Transverse colon (tissue), 4 donors: ENCODE measurements around the gene MOB3B.

Source experiments
- POLR2A ChIP-seq: fragments of 450-650 bp; IDR thresholded peaks from one replicate; pipeline ENCODE4 v1.6.1; 2016; ENCODE audit warnings: antibody characterized with exemption, mild to moderate bottlenecking, moderate library complexity
- POLR2AphosphoS5 ChIP-seq, 3 donors: sonication (generic); formaldehyde crosslinking; IDR thresholded peaks; one replicate each; pipeline ENCODE4 v1.6.1; 2016; ENCODE audit warnings: antibody characterized with exemption in 3 of 3
- TF ChIP-seq, protein P1 (sequence below), 5 experiments: fragments of 200-600 bp in 3 of 5; fragments of 450-650 bp in 2 of 5; sonication (generic) in 3 of 5; IDR thresholded peaks; 1 replicate in 2 of 5; 2 replicates in 3 of 5; pipeline ENCODE4 v1.5.1; 2016 to 2017; ENCODE audit warnings: antibody characterized with exemption in 5 of 5, inconsistent platforms in 3 of 5, mild to moderate bottlenecking in 2 of 5, moderate library complexity in 1 of 5

DNA sequence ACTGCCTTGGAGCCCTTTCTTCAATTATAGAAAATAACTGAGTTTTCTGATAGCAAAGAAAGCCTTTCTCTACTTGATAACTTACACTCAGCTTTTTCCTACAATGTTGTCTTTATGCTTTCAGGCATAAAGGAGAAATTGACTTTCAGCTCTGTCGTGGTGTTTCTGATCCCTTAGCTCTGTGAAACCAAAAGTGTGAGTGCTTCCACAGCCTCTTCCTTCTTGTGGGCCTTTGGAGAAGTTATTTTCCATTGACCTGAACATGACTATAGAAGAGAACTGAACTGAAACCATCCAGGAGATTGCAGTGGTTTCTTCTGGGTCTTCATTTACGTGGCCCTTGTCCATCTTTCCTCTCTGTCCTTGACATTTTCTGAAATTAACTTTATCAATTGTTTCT is 173.2 kb downstream of the MOB3B start:
- TF ChIP-seq, protein P1, sequence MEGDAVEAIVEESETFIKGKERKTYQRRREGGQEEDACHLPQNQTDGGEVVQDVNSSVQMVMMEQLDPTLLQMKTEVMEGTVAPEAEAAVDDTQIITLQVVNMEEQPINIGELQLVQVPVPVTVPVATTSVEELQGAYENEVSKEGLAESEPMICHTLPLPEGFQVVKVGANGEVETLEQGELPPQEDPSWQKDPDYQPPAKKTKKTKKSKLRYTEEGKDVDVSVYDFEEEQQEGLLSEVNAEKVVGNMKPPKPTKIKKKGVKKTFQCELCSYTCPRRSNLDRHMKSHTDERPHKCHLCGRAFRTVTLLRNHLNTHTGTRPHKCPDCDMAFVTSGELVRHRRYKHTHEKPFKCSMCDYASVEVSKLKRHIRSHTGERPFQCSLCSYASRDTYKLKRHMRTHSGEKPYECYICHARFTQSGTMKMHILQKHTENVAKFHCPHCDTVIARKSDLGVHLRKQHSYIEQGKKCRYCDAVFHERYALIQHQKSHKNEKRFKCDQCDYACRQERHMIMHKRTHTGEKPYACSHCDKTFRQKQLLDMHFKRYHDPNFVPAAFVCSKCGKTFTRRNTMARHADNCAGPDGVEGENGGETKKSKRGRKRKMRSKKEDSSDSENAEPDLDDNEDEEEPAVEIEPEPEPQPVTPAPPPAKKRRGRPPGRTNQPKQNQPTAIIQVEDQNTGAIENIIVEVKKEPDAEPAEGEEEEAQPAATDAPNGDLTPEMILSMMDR (IDR thresholded peaks at IDR 0.05): no peak
- no peak for TF ChIP-seq POLR2A
- TF ChIP-seq POLR2AphosphoS5 (IDR thresholded peaks at IDR 0.05): no peak
